Ishikawa (cell line): Measurements from ENCODE around the gene SLC30A10.

ENCODE experiments used
- CEBPB ChIP-seq: IDR thresholded peaks from 2 replicates; pipeline ENCODE4 v1.6.1; 2012
- CREB1 ChIP-seq: IDR thresholded peaks from 2 replicates; pipeline ENCODE4 v1.6.1; 2012; ENCODE audit warnings: low read depth
- EGR1 ChIP-seq: IDR thresholded peaks from 2 replicates; pipeline ENCODE4 v1.6.1; 2012
- EP300 ChIP-seq: IDR thresholded peaks from 2 replicates; pipeline ENCODE4 v1.6.1; 2012; ENCODE audit warnings: borderline replicate concordance
- FOXM1 ChIP-seq: IDR thresholded peaks from 2 replicates; pipeline ENCODE4 v1.6.1; 2012; ENCODE audit warnings: low read depth, borderline replicate concordance
- MAX ChIP-seq: IDR thresholded peaks from 2 replicates; pipeline ENCODE4 v1.6.1; 2012
- NFIC ChIP-seq: IDR thresholded peaks from 2 replicates; pipeline ENCODE4 v1.6.1; 2012
- RAD21 ChIP-seq: IDR thresholded peaks from 2 replicates; pipeline ENCODE4 v1.6.1; 2012; ENCODE audit warnings: low read depth
- REST ChIP-seq: IDR thresholded peaks from 2 replicates; pipeline ENCODE4 v1.6.1; 2012; ENCODE audit warnings: low read depth, mild to moderate bottlenecking
- TAF1 ChIP-seq: IDR thresholded peaks from 2 replicates; pipeline ENCODE4 v1.6.1; 2012; ENCODE audit warnings: low read depth, mild to moderate bottlenecking
- TCF12 ChIP-seq: IDR thresholded peaks from 2 replicates; pipeline ENCODE4 v1.6.1; 2012; ENCODE audit warnings: low read depth
- TEAD4 ChIP-seq: IDR thresholded peaks from 2 replicates; pipeline ENCODE4 v1.6.1; 2012
- USF1 ChIP-seq: IDR thresholded peaks from 2 replicates; pipeline ENCODE4 v1.6.1; 2012
- YY1 ChIP-seq: IDR thresholded peaks from 2 replicates; pipeline ENCODE4 v1.6.1; 2012; ENCODE audit warnings: low read depth
- ZBTB7A ChIP-seq: IDR thresholded peaks from 2 replicates; pipeline ENCODE4 v1.6.1; 2012; ENCODE audit warnings: low read depth

Gene SLC30A10

GRCh38 chr1:219965285-219966070, 37.1 kb upstream of the SLC30A10 start:
- TF ChIP-seq MAX = no peak
- no peak for TF ChIP-seq TEAD4
- TF ChIP-seq YY1 = no peak
- TF ChIP-seq CREB1 = no peak
- TF ChIP-seq ZBTB7A = no peak

GRCh38 chr1:219963432-219963831, 35.1 kb upstream of the SLC30A10 start:
- no peak for TF ChIP-seq REST
- no peak for TF ChIP-seq YY1
- no peak for TF ChIP-seq RAD21
- TF ChIP-seq MAX = no peak
- TF ChIP-seq NFIC = no peak
- no peak for TF ChIP-seq CEBPB
- no peak for TF ChIP-seq TAF1
- no peak for TF ChIP-seq EP300
- TF ChIP-seq TEAD4 = no peak
- TF ChIP-seq USF1 = no peak
- no peak for TF ChIP-seq CREB1
- no peak for TF ChIP-seq FOXM1
- no peak for TF ChIP-seq TCF12

- no peak for TF ChIP-seq EP300
- no peak for TF ChIP-seq TCF12
- TF ChIP-seq ZBTB7A = no peak
- no peak for TF ChIP-seq MAX
- TF ChIP-seq FOXM1 = no peak
- no peak for TF ChIP-seq NFIC
- TF ChIP-seq REST = no peak
- TF ChIP-seq USF1 = no peak
- no peak for TF ChIP-seq YY1
- TF ChIP-seq CREB1 = no peak
- TF ChIP-seq EGR1 = no peak
- no peak for TF ChIP-seq CEBPB
- no peak for TF ChIP-seq TEAD4
- no peak for TF ChIP-seq TAF1
- no peak for TF ChIP-seq RAD21
Observed at GRCh38 chr1:219961684-219962083, 33.3 kb upstream of the SLC30A10 start.

GRCh38 chr1:219959540-219960203, 31.3 kb upstream of the SLC30A10 start:
- TF ChIP-seq RAD21 = no peak

GRCh38 chr1:219958875-219959417, 30.6 kb upstream of the SLC30A10 start:
- TF ChIP-seq USF1 (no peak), TEAD4 (no peak), TCF12 (no peak)
